Measurements from ENCODE around the gene GNB1L.

The GNB1L gene

GRCh38 chr22:19854778-19855503 is at the start of gene GNB1L, which contains the start of gene RTL10:
TSS of gene GNB1L (minus strand) at chr22:19854874. CDS start at chr22:19821355, 33,519 bp downstream.
TSS of gene RTL10 (minus strand) at chr22:19854874. CDS start at chr22:19852261, 2,613 bp downstream.
- DNase-seq: peak; percentile 98

GRCh38 chr22:19904174-19904856 is 49.6 kb upstream of the GNB1L start:
- DNase-seq: no peak

GRCh38 chr22:19903513-19903912 is 48.8 kb upstream of the GNB1L start:
- no peak for DNase-seq

- no peak for DNase-seq
Measured at GRCh38 chr22:19903031-19903430, 48.4 kb upstream of the GNB1L start.

GRCh38 chr22:19902245-19902715 is 47.6 kb upstream of the GNB1L start:
- no peak for DNase-seq

- DNase-seq: no peak
Measured at GRCh38 chr22:19901577-19902244, 47.0 kb upstream of the GNB1L start.

GRCh38 chr22:19900707-19901436 is 46.2 kb upstream of the GNB1L start:
- no peak for DNase-seq

GRCh38 chr22:19898831-19899567 is 44.3 kb upstream of the GNB1L start:
- DNase-seq: no peak

- DNase-seq: no peak
Measured at GRCh38 chr22:19898145-19898544, 43.5 kb upstream of the GNB1L start.

- no peak for DNase-seq
Measured at GRCh38 chr22:19897726-19898125, 43.1 kb upstream of the GNB1L start.

GRCh38 chr22:19896665-19897355 is 42.1 kb upstream of the GNB1L start:
- no peak for DNase-seq

- DNase-seq: no peak
Measured at GRCh38 chr22:19895160-19895849, 40.6 kb upstream of the GNB1L start.

GRCh38 chr22:19893363-19893762 is 38.7 kb upstream of the GNB1L start:
- DNase-seq: no peak

GRCh38 chr22:19892925-19893324 is 38.3 kb upstream of the GNB1L start:
- no peak for DNase-seq

GRCh38 chr22:19892257-19892879 is 37.7 kb upstream of the GNB1L start:
- no peak for DNase-seq

GRCh38 chr22:19891317-19892256 is 36.9 kb upstream of the GNB1L start:
- no peak for DNase-seq

- no peak for DNase-seq
Measured at GRCh38 chr22:19890502-19891316, 36.0 kb upstream of the GNB1L start.

GRCh38 chr22:19889951-19890350 is 35.3 kb upstream of the GNB1L start:
- no peak for DNase-seq
